GM12865 (cell line): ENCODE measurements around the gene TSPAN9.
A peak's percentile ranks its signal among the peaks of the same experiment; 100 is the strongest.

Experiments used
- DNase-seq: peaks from one replicate; pipeline ENCODE4 v3.0.0; 2010; ENCODE audit warnings: low read depth
- H3K4me3 ChIP-seq: 2 replicates; pipeline ENCODE4 v1.5.1; 2011; ENCODE audit warnings: mild to moderate bottlenecking, low read depth, low read length, control low read depth
- TF ChIP-seq, protein P1 (sequence below): IDR thresholded peaks from 2 replicates; pipeline ENCODE4 v1.5.1; 2011; ENCODE audit warnings: low read length, control low read depth, low read depth, inconsistent platforms; ENCODE audit not compliant: insufficient read depth; ENCODE audit errors: missing control alignments

The TSPAN9 gene

DNA sequence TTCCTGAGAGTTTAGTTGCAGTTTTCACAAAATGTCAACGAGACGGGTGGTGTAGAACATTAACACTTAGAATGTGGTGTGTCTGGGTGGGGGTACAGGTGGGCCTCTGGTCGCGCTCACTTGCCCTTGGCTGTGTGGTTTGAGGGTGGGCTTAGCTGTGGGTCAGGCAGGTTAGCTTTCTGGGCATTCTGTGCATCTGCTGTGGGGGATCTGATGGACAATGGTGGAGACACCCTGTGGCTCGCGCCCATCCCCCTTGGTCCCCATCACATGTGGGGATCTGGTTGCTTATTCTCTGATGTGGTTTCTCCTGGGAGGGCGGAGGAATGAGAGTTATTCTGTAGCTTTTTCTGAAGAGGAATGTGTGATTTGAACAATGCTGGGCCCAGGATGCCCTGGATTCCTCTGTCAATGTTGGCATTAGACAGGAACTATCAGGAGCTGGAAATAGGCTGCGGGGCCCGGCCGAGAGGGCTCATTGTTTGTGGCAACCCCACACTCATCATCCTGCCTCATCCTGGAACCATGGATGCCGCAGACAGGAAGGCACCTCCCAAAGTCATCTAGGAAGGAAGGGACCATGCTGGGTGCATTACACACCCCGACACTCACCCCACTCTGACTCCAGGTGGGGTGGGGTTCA lies 101.6 kb downstream of the TSPAN9 start:
- DNase-seq: no peak

DNA sequence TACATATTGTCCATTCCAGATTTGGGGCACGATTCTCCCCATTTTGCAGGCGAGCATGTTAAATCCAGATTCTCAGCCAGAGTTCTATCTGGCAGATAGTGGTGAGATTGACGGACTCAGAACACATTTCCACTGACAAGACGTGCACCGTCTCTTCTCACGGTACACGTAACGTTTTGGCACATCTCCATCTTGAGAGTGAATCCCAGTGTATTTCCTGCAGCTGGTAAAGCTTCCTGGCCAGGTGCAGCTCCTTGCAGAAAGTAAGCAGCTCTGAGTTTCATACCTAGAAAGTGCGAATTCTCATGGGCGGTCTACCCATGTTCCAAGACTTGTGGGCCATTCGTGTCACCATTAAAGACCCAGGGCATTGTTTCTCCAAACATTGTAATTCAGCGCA lies 102.6 kb downstream of the TSPAN9 start:
- TF ChIP-seq, protein P1, sequence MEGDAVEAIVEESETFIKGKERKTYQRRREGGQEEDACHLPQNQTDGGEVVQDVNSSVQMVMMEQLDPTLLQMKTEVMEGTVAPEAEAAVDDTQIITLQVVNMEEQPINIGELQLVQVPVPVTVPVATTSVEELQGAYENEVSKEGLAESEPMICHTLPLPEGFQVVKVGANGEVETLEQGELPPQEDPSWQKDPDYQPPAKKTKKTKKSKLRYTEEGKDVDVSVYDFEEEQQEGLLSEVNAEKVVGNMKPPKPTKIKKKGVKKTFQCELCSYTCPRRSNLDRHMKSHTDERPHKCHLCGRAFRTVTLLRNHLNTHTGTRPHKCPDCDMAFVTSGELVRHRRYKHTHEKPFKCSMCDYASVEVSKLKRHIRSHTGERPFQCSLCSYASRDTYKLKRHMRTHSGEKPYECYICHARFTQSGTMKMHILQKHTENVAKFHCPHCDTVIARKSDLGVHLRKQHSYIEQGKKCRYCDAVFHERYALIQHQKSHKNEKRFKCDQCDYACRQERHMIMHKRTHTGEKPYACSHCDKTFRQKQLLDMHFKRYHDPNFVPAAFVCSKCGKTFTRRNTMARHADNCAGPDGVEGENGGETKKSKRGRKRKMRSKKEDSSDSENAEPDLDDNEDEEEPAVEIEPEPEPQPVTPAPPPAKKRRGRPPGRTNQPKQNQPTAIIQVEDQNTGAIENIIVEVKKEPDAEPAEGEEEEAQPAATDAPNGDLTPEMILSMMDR: no peak
- H3K4me3 ChIP-seq: no peak overlapping the region
- peak; percentile 34 for DNase-seq

More for the DNA sequence above, 101.6 kb downstream of the TSPAN9 start:
- H3K4me3 ChIP-seq: no peak overlapping the region
- TF ChIP-seq, protein P1: no peak

DNA sequence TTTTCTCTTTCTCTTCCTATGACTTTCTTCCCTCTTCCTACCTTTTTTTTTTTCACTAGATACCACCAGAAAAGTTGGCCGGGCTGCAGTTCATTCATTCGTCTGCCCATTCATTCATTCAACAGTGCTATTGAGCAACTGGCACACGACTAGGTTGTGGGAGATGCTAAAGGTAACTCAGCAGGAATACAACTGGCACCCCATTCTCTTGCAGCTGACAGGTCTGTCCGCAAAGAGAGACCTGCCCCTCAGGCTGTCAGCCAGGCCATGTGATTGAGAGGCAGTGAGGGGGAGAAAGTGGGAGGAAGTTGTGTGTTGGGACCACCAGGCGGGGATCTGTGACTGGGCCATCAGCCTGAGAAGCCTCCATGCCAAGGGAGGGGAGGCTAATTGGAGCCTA lies 105.2 kb downstream of the TSPAN9 start:
- TF ChIP-seq, protein P1: no peak
- H3K4me3 ChIP-seq: no peak overlapping the region
- DNase-seq: no peak

DNA sequence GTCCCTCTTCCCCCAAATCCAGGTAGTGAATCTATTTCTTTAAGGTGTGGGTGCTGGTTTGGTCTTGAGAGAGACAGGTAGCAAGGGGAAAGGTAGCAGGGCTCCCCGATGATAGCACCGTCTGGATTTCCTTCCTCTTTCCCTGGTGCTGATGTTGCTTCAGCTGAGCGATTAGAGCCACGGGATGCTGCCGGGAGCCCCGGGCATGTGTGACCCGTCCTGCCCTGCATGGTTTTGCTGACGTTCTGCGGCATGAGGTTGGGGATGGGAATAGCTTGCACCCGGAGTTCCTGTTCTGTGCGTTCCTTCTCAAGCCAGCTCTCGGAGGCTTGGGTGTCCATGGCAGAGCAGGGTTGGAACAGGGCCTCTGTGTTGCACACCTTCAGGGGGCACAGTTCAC lies 107.3 kb downstream of the TSPAN9 start:
- DNase-seq: no peak
- TF ChIP-seq, protein P1: no peak

DNA sequence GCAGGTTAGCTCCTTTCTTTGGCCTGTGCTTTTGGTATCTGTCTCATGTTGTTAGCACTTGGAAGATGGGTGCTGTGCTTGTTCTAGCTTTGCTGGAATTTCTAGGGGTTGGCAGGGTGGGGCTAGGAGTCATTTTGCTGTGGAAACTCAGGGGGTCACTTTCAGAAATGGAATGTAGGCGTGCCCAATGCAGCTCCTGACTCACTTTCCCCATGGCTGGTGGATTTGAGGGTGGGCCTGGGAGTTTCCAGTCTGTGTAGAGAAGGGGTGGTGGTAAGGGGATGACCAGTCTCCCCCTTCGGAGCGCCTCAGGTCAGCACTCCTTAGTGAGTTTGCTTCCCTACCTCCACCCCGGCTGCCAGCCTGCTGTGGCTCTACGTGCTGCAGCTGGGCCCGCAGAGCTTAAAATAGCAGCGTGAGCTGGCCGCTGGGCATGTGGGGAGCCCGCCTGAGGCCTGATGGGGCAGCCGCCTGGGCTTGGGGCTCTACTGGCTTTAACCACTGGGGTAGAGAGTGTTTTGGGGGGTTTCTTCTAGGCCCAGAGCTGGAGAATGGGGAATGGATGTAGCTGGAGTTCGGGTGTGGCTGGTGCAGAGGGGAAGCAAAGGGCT lies 108.2 kb downstream of the TSPAN9 start:
- H3K4me3 ChIP-seq: no peak overlapping the region
- TF ChIP-seq, protein P1: no peak

More for the DNA sequence above, 107.3 kb downstream of the TSPAN9 start:
- no peak overlapping the region for H3K4me3 ChIP-seq

DNA sequence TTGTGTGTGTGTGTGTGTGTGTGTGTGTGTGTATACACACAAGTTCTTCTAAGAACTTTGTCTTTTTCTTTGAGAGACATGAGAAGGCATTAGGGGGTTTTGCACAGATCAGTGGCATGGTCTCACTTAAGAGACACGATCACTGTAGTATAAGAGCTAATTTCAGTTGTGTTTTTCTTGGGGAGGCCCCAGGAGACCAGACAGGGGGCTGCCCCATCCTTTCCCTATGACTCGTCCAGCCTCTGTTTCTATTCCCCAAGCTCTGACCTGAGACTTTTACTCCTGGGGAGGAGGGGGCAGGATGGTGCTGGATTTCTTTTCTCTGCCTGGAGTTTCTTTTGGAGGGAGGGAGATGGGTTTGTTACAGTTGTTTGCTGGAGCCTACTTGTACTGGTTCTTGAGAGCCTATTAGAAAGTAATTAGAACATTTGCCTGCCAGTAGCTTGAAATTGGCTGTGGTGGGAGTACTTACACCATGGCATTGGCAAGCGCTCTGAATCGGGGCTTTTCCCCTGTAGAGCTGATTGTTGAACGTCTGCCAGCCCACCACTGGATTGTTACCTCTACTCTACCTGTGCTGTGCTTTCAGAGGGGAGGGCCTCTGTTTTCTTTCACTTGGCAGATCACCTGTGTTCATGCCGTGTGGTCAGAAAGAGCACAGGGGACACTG lies 109.5 kb downstream of the TSPAN9 start:
- TF ChIP-seq, protein P1: no peak
- peak; percentile 56 for DNase-seq
- H3K4me3 ChIP-seq: no peak overlapping the region

More for the DNA sequence above, 108.2 kb downstream of the TSPAN9 start:
- DNase-seq: no peak
